HG02571 (cell line): Measurements from ENCODE around the gene DNAJC18.

Experiments
- ATAC-seq: cut with Tn5 transposase; IDR thresholded peaks from one replicate; pipeline ENCODE4 v1.9.1; 2021; ENCODE audit warnings: mild to moderate bottlenecking, moderate library complexity; ENCODE audit not compliant: unreplicated experiment

Gene DNAJC18

GRCh38 chr5:139406963-139407362 is 32.4 kb downstream of the DNAJC18 start:
- no peak for ATAC-seq

GRCh38 chr5:139404484-139404840 is 34.9 kb downstream of the DNAJC18 start:
- ATAC-seq, result no peak

- ATAC-seq, result peak; percentile 79
Observed at GRCh38 chr5:139403787-139404483, 35.4 kb downstream of the DNAJC18 start, which contains the start of gene SPATA24. TSS of gene SPATA24 (minus strand) at chr5:139404089. CDS start at chr5:139404060, 29 bp downstream.

- ATAC-seq, result no peak
Observed at GRCh38 chr5:139403418-139403786, 35.9 kb downstream of the DNAJC18 start.

GRCh38 chr5:139402561-139403158 is 36.7 kb downstream of the DNAJC18 start:
- ATAC-seq, result no peak

- ATAC-seq, result no peak
Observed at GRCh38 chr5:139401546-139401945, 37.8 kb downstream of the DNAJC18 start.

- peak; percentile 32 for ATAC-seq
Observed at GRCh38 chr5:139399501-139400121, 39.7 kb downstream of the DNAJC18 start.

- no peak for ATAC-seq
Observed at GRCh38 chr5:139397921-139398320, 41.4 kb downstream of the DNAJC18 start.

- ATAC-seq, result no peak
Observed at GRCh38 chr5:139396691-139397090, 42.6 kb downstream of the DNAJC18 start.

- ATAC-seq, result no peak
Observed at GRCh38 chr5:139395844-139396640, 43.3 kb downstream of the DNAJC18 start.

- ATAC-seq, result no peak
Observed at GRCh38 chr5:139394654-139395566, 44.4 kb downstream of the DNAJC18 start, which contains the start of gene PROB1. TSS of gene PROB1 (minus strand) at chr5:139395104. CDS start at chr5:139395081, 23 bp downstream.

- no peak for ATAC-seq
Observed at GRCh38 chr5:139394123-139394653, 45.1 kb downstream of the DNAJC18 start.

GRCh38 chr5:139393497-139394122 is 45.7 kb downstream of the DNAJC18 start:
- no peak for ATAC-seq

GRCh38 chr5:139392678-139393496 is 46.4 kb downstream of the DNAJC18 start:
- peak; percentile 44 for ATAC-seq

GRCh38 chr5:139392324-139392677 is 47.0 kb downstream of the DNAJC18 start:
- no peak for ATAC-seq

- ATAC-seq, result peak; percentile 1
Observed at GRCh38 chr5:139391570-139392323, 47.6 kb downstream of the DNAJC18 start.

- no peak for ATAC-seq
Observed at GRCh38 chr5:139390639-139391569, 48.4 kb downstream of the DNAJC18 start.
